Activated CD8-positive, alpha-beta T cell treated with anti-CD3 and anti-CD28 coated beads, Interleukin-2, amount 10 ng/mL, durations not matched to agents 7 days and 5 days (primary cell): Measurements from ENCODE around the gene TRMT10A. TPM values are rescaled to one million over a fixed set of nuclear protein-coding genes. Genes with fewer than 3 reads are reported as not detected.
"Not testable (repeated sequence)": the region's sequence is repeated elsewhere in the genome, so short reads cannot be mapped to it uniquely, and the experiment has no call there.

Experiments used
- ATAC-seq: fragments of 150-1000 bp; cut with Tn5 transposase; one replicate; pipeline ENCODE4 v1.10.0; 2021; ENCODE audit warnings: moderate library complexity
- CTCF ChIA-PET: fragments of 350-600 bp; sonication (Branson Sonifier 250); formaldehyde crosslinking; loops from one replicate; lab custom pipeline; 2021; ENCODE audit warnings: antibody characterized with exemption; lab: Charles Lee
- POLR2A ChIA-PET: fragments of 350-600 bp; sonication (Branson Sonifier 250); formaldehyde crosslinking; loops from one replicate; lab custom pipeline; 2021; ENCODE audit warnings: antibody characterized with exemption; lab: Charles Lee
- DNase-seq: peaks from one replicate; pipeline ENCODE4 v3.0.0-alpha.2; 2020
- H3K27ac Mint-ChIP-seq: one replicate; pipeline ENCODE4 v1.8.0; 2021; ENCODE audit warnings: mild to moderate bottlenecking, mixed read lengths
- H3K27me3 Mint-ChIP-seq: one replicate; pipeline ENCODE4 v1.8.0; 2021; ENCODE audit warnings: low read depth, mixed read lengths
- H3K36me3 Mint-ChIP-seq: one replicate; pipeline ENCODE4 v1.8.0; 2021; ENCODE audit warnings: low read depth, mixed read lengths
- H3K4me1 Mint-ChIP-seq: one replicate; pipeline ENCODE4 v1.8.0; 2021; ENCODE audit warnings: low read depth, mixed read lengths
- H3K4me3 Mint-ChIP-seq: one replicate; pipeline ENCODE4 v1.8.0; 2021; ENCODE audit warnings: mild to moderate bottlenecking, mixed read lengths
- H3K9me3 Mint-ChIP-seq: one replicate; pipeline ENCODE4 v1.8.0; 2022; ENCODE audit warnings: mixed read lengths; ENCODE audit not compliant: insufficient read depth
- total RNA-seq, 2 experiments: library from RNA; stranded (reverse); gene quantifications; one replicate each; pipeline ENCODE4 v1.2.3, GENCODE V29; 2021

The TRMT10A gene
- total RNA-seq, 2 experiments from 2014 or later = 7.4 to 8.2 TPM

GRCh38 chr4:99537674-99538073, 26.2 kb downstream of the TRMT10A start:
- no peak overlapping the region for H3K4me3 Mint-ChIP-seq
- ATAC-seq (no peak), DNase-seq (no peak)
- no peaks in the 10 kb centered on the region for H3K36me3 Mint-ChIP-seq
- no peaks in the 10 kb centered on the region for H3K4me1 Mint-ChIP-seq
- H3K27ac Mint-ChIP-seq = no peak overlapping the region
- POLR2A ChIA-PET = no interaction called here
- H3K9me3 Mint-ChIP-seq = no peaks in the 10 kb centered on the region
- peaks cover 5% of the 10 kb centered on the region for H3K27me3 Mint-ChIP-seq
- CTCF ChIA-PET = interaction anchor here (0.6 to 1.4 kb wide), 2 partner anchors 260 to 274 kb away, joined by 3 to 4 read pairs; no protein-coding TSS in a partner anchor

GRCh38 chr4:99536848-99537247, 27.0 kb downstream of the TRMT10A start:
- H3K9me3 Mint-ChIP-seq = no peaks in the 10 kb centered on the region
- peaks cover 8% of the 10 kb centered on the region for H3K27me3 Mint-ChIP-seq
- no peak for ATAC-seq
- ChIA-PET CTCF (interaction anchor here (1.4 kb wide), 1 partner anchor 275 kb away, joined by 4 read pairs; no protein-coding TSS in a partner anchor), POLR2A (no interaction called here)
- H3K4me3 Mint-ChIP-seq = no peak overlapping the region
- DNase-seq = no peak
- H3K27ac Mint-ChIP-seq = no peak overlapping the region
- H3K36me3 Mint-ChIP-seq = no peaks in the 10 kb centered on the region
- H3K4me1 Mint-ChIP-seq = no peaks in the 10 kb centered on the region

- Mint-ChIP-seq H3K9me3 (no peaks in the 10 kb centered on the region), H3K4me3 (no peak overlapping the region), H3K36me3 (no peaks in the 10 kb centered on the region), H3K4me1 (no peaks in the 10 kb centered on the region), H3K27me3 (peaks cover 8% of the 10 kb centered on the region), H3K27ac (no peak overlapping the region)
- DNase-seq = no peak
- CTCF ChIA-PET = no interaction called here
- ATAC-seq = no peak
- POLR2A ChIA-PET = no interaction called here
Observed at GRCh38 chr4:99536271-99536670, 27.6 kb downstream of the TRMT10A start.

- H3K27me3 Mint-ChIP-seq, H3K36me3 Mint-ChIP-seq, H3K9me3 Mint-ChIP-seq, DNase-seq, H3K27ac Mint-ChIP-seq, ATAC-seq, H3K4me3 Mint-ChIP-seq, POLR2A ChIA-PET, H3K4me1 Mint-ChIP-seq, CTCF ChIA-PET: not testable (repeated sequence)
Observed at GRCh38 chr4:99534699-99535098, 29.1 kb downstream of the TRMT10A start.

GRCh38 chr4:99529956-99530355, 33.9 kb downstream of the TRMT10A start:
- POLR2A ChIA-PET = no interaction called here
- no peak overlapping the region for H3K4me3 Mint-ChIP-seq
- DNase-seq = no peak
- H3K36me3 Mint-ChIP-seq = no peaks in the 10 kb centered on the region
- CTCF ChIA-PET = no interaction called here
- no peak overlapping the region for H3K27ac Mint-ChIP-seq
- no peaks in the 10 kb centered on the region for H3K9me3 Mint-ChIP-seq
- no peaks in the 10 kb centered on the region for H3K4me1 Mint-ChIP-seq
- ATAC-seq = no peak
- H3K27me3 Mint-ChIP-seq = peaks cover 8% of the 10 kb centered on the region

GRCh38 chr4:99529228-99529627, 34.6 kb downstream of the TRMT10A start:
- DNase-seq = no peak
- CTCF ChIA-PET = no interaction called here
- POLR2A ChIA-PET = no interaction called here
- Mint-ChIP-seq H3K9me3 (no peaks in the 10 kb centered on the region), H3K4me1 (no peaks in the 10 kb centered on the region), H3K4me3 (no peak overlapping the region), H3K36me3 (no peaks in the 10 kb centered on the region), H3K27me3 (peaks cover 10% of the 10 kb centered on the region), H3K27ac (no peak overlapping the region)
- ATAC-seq = no peak

GRCh38 chr4:99518601-99519295, 45.1 kb downstream of the TRMT10A start:
- ATAC-seq = no peak
- Mint-ChIP-seq H3K36me3 (no peaks in the 10 kb centered on the region), H3K27me3 (peaks cover 5% of the 10 kb centered on the region), H3K4me1 (no peaks in the 10 kb centered on the region), H3K4me3 (no peak overlapping the region), H3K27ac (no peak overlapping the region), H3K9me3 (no peaks in the 10 kb centered on the region)
- POLR2A ChIA-PET = no interaction called here
- CTCF ChIA-PET = no interaction called here
- DNase-seq = no peak

GRCh38 chr4:99510721-99511120, 53.1 kb downstream of the TRMT10A start, which contains the start of gene C4orf17:
C4orf17 (plus strand) TSS chr4:99511021; CDS start chr4:99513082, 2,061 bp downstream.
- POLR2A ChIA-PET = no interaction called here
- Mint-ChIP-seq H3K9me3 (no peaks in the 10 kb centered on the region), H3K27ac (no peak within 1 kb of the TSS), H3K36me3 (no peaks in the 10 kb centered on the region), H3K4me1 (peaks cover 29% of the 10 kb centered on the region), H3K4me3 (no peak within 1 kb of the TSS), H3K27me3 (peaks cover 3% of the 10 kb centered on the region)
- ATAC-seq = no peak
- CTCF ChIA-PET = no interaction called here
- no peak for DNase-seq

- Mint-ChIP-seq H3K27ac (peak overlapping the region; percentile 80), H3K27me3 (no peaks in the 10 kb centered on the region), H3K4me1 (peaks cover 34% of the 10 kb centered on the region), H3K36me3 (no peaks in the 10 kb centered on the region), H3K4me3 (no peak overlapping the region), H3K9me3 (no peaks in the 10 kb centered on the region)
- POLR2A ChIA-PET = no interaction called here
- ATAC-seq (peak; percentile 93), DNase-seq (peak; percentile 57)
- CTCF ChIA-PET = interaction anchor here (0.6 to 1.4 kb wide), 4 partner anchors 43 to 586 kb away, joined by 3 to 4 read pairs (median 3); no protein-coding TSS in a partner anchor
Observed at GRCh38 chr4:99507762-99508161, 56.1 kb downstream of the TRMT10A start.

GRCh38 chr4:99507349-99507748, 56.5 kb downstream of the TRMT10A start:
- ChIA-PET CTCF (interaction anchor here (0.6 to 1.4 kb wide), 4 partner anchors 44 to 586 kb away, joined by 3 to 4 read pairs (median 3); no protein-coding TSS in a partner anchor), POLR2A (no interaction called here)
- H3K4me1 Mint-ChIP-seq = peaks cover 34% of the 10 kb centered on the region
- no peaks in the 10 kb centered on the region for H3K9me3 Mint-ChIP-seq
- peak overlapping the region; percentile 80 for H3K27ac Mint-ChIP-seq
- ATAC-seq (no peak), DNase-seq (no peak)
- no peaks in the 10 kb centered on the region for H3K36me3 Mint-ChIP-seq
- H3K4me3 Mint-ChIP-seq = no peak overlapping the region
- no peaks in the 10 kb centered on the region for H3K27me3 Mint-ChIP-seq

- ChIA-PET CTCF (no interaction called here), POLR2A (no interaction called here)
- H3K4me3 Mint-ChIP-seq = no peak overlapping the region
- ATAC-seq = no peak
- no peaks in the 10 kb centered on the region for H3K36me3 Mint-ChIP-seq
- peaks cover 34% of the 10 kb centered on the region for H3K4me1 Mint-ChIP-seq
- no peaks in the 10 kb centered on the region for H3K9me3 Mint-ChIP-seq
- no peaks in the 10 kb centered on the region for H3K27me3 Mint-ChIP-seq
- peak overlapping the region; percentile 61 for H3K27ac Mint-ChIP-seq
- DNase-seq = no peak
Observed at GRCh38 chr4:99506781-99507180, 57.1 kb downstream of the TRMT10A start.

- POLR2A ChIA-PET = no interaction called here
- Mint-ChIP-seq H3K27me3 (no peaks in the 10 kb centered on the region), H3K4me3 (no peak overlapping the region), H3K4me1 (peaks cover 34% of the 10 kb centered on the region), H3K9me3 (no peaks in the 10 kb centered on the region), H3K36me3 (no peaks in the 10 kb centered on the region), H3K27ac (no peak overlapping the region)
- no peak for DNase-seq
- no peak for ATAC-seq
- CTCF ChIA-PET = no interaction called here
Observed at GRCh38 chr4:99504804-99505502, 58.9 kb downstream of the TRMT10A start.
